ENCODE measurements around the gene SLC39A13. TPM values are rescaled to one million over a fixed set of nuclear protein-coding genes. Genes with fewer than 3 reads are reported as not detected.

SLC39A13 gene
- total RNA-seq, 4 donors from 2014 or later = 41.5 to 57.1 (median 50.6) TPM

DNA sequence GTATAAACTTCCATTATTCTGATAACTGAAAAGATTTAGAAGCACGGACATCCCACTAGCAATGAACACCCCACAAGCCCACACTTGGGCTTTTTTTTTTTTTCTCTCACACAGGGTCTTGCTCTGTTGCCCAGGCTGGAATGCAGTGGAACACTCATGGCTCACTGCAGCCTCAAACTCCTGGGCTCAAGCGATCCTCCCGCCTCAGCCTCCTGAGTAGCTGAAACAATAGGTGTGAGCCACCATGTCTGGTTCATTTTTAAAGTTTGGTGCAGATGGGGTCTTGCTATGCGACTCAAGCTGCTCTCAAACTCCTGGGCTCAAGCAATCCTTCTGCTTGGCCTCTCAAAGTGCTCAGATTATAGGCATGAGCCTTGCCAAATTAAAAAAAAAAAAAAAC, 37.5 kb downstream of the SLC39A13 start:
- DNase-seq (ENCODE audit: low spot score) (no peak), ATAC-seq (ENCODE audit: low FRiP score) (no peak)
- TF ChIP-seq, protein P1, sequence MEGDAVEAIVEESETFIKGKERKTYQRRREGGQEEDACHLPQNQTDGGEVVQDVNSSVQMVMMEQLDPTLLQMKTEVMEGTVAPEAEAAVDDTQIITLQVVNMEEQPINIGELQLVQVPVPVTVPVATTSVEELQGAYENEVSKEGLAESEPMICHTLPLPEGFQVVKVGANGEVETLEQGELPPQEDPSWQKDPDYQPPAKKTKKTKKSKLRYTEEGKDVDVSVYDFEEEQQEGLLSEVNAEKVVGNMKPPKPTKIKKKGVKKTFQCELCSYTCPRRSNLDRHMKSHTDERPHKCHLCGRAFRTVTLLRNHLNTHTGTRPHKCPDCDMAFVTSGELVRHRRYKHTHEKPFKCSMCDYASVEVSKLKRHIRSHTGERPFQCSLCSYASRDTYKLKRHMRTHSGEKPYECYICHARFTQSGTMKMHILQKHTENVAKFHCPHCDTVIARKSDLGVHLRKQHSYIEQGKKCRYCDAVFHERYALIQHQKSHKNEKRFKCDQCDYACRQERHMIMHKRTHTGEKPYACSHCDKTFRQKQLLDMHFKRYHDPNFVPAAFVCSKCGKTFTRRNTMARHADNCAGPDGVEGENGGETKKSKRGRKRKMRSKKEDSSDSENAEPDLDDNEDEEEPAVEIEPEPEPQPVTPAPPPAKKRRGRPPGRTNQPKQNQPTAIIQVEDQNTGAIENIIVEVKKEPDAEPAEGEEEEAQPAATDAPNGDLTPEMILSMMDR (IDR thresholded peaks at IDR 0.05) = no peak

DNA sequence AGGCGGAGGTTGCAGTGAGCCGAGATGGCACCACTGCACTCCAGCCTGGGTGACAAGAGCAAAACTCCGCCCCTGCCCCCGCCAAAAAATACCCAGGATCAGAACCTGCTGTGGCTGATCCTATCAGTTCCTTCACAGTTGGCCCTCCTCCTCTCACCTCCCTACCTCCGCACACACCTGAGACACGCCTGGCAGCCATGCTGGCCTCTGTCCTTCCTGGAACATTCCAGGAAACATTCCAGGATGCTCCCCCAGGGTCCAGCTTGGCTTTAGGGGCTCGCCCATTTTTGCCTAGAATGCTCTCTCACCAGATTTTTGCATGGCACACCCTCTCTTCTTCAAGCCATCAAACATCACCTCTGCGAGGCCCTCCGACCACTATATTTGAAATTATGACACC, 38.4 kb downstream of the SLC39A13 start:
- ATAC-seq (ENCODE audit: low FRiP score) = no peak
- TF ChIP-seq, protein P1 (IDR thresholded peaks at IDR 0.05) = no peak
- DNase-seq (ENCODE audit: low spot score) = no peak

DNA sequence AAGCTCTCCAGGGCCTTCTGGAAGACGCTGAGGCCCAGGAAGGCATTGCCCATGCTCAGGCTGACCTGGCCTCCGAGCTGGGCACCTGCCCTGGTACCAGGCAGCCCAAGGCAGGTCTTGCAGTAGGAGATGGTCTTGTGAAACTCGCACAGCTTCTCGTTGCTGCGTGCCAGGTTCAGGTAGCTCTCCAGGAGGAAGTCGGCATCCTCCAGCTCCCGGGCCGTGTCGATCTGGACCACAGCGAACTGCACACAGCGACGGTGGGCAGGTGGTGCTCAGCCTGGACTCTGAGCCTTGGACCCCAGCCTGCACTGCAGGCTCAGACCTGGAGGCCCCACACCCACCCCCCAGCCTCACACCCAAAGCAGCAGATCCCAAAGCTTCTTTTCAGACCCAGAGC, 39.5 kb downstream of the SLC39A13 start:
- TF ChIP-seq, protein P1 (IDR thresholded peaks at IDR 0.05) = no peak
- ATAC-seq (ENCODE audit: low FRiP score) (no peak), DNase-seq (ENCODE audit: low spot score) (no peak)

DNA sequence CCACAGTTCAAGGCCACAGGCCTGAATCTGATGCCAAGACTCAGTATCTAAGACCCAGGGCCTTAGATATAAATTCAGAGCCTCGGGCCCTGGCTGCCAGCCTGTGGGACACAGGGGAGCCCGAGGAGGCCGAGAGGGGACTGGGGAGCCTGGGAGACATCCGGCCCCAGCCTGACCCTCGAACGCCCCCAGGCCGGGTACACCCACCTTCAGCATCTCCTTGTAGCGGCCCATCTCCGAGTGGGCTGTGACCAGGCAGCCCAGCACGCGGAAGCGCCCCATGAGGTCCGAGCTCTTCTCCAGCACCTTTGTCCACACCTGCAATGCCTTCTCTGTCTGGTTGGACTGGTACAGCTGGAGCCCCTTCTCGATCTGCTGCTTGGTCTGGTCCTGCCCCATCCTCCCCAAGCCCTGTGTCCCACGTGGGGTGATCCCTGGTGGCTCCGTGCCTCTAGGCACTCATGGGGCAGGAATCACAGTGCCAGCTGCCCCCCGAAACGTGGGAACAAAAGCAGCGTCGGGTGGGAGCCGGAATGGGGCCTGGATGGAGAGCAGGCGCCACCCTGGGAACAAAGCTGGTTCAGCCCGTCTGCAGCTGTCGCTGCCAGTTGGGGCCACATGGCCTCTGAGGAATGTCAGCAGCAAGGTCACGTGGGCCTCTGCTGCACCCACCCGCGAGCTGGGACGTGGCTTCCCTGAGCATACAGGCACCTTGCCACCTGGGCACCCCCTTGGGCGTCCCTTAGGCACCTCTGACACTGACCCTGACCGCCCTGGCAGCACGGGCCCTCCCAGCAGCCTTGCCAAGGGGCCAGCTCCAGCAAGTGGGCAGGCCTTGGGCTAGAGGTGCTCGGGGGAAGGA, 40.4 kb downstream of the SLC39A13 start, which contains the start of gene RAPSN:
RAPSN (minus strand) TSS at position 571 of the 862 bp plus-strand sequence; CDS start at position 399, 172 bp downstream.
- TF ChIP-seq, protein P1 (IDR thresholded peaks at IDR 0.05) = no peak
- DNase-seq (ENCODE audit: low spot score) (no peak), ATAC-seq (ENCODE audit: low FRiP score) (no peak)

DNA sequence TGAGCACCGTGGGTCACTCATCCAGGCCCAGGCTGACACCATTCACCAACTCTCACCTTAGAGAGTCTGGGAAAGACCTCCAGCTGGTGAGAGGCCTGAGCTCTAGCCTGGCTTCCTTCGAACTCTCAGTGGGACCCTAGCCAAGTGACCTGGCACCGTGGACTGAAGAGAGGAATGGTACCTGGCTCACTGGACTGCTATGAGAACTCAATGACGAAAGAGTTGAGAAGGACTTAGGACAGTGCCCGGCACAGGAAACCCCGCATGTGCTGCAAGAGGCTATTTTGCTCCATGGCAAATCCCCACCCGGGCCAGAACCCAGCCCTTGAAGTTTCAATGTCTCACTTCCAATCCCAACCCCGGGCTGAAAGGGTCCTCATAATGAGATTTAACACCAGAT, 41.2 kb downstream of the SLC39A13 start:
- ATAC-seq (ENCODE audit: low FRiP score) = no peak
- no peak for DNase-seq (ENCODE audit: low spot score)
- TF ChIP-seq, protein P1 (IDR thresholded peaks at IDR 0.05) = no peak

DNA sequence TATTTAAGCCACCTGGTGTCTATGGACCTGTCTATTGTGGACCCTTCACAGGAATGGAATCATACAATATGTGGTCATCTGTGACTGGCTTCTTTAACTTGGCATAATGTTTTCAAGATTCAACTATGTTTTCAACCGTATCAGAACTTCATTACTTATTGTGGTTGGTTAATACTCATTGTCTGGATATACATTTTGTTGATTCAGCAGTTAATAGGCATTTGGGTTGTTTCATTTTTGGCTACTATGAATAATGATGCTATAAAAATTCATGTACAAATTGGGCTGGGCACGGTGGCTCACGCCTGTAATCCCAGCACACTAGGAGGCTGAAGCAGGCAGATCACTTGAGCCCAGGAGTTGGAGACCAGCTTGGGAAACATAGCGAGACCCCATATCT, 43.0 kb downstream of the SLC39A13 start:
- ATAC-seq (ENCODE audit: low FRiP score) (no peak), DNase-seq (ENCODE audit: low spot score) (no peak)
- TF ChIP-seq, protein P1 (IDR thresholded peaks at IDR 0.05) = no peak

DNA sequence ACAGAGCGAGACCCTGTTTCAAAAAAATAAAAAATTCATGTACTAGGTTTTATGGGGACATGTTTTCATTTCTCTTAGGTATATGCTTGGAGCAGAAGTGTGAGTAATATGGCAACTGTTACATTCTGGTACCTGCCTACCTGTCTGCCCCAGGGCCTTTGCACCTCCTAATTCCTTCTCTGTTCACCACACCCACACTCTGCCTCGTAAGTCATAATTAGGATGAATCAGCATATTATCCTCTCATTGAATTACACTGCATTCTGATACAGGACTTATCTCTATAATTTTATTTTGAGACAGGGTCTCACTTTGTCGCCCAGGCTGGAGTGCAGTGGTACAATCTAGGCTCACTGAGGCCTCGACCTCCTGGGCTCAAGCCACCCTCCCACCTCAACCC, 43.6 kb downstream of the SLC39A13 start:
- TF ChIP-seq, protein P1 (IDR thresholded peaks at IDR 0.05) = no peak
- ATAC-seq (ENCODE audit: low FRiP score) = no peak
- DNase-seq (ENCODE audit: low spot score) = no peak

Data from omental fat pad (tissue), 4 donors.